Prostate gland (tissue), 2 donors: Measurements from ENCODE around the gene FAM50A.

Source experiments
- POLR2A ChIP-seq: fragments of 450-650 bp; IDR thresholded peaks from one replicate; pipeline ENCODE4 v1.6.1; 2016; ENCODE audit warnings: antibody characterized with exemption, mild to moderate bottlenecking
- POLR2AphosphoS5 ChIP-seq: sonication (generic); formaldehyde crosslinking; IDR thresholded peaks from one replicate; pipeline ENCODE4 v1.6.1; 2017; ENCODE audit warnings: antibody characterized with exemption
- TF ChIP-seq, protein P1 (sequence below), 4 experiments: fragments of 200-600 bp in 2 of 4; fragments of 450-650 bp in 2 of 4; sonication (generic) in 2 of 4; IDR thresholded peaks; 1 replicate in 3 of 4; 2 replicates in 1 of 4; pipeline ENCODE4 v1.5.1; 2016 to 2019; ENCODE audit warnings: antibody characterized with exemption in 4 of 4, mild to moderate bottlenecking in 2 of 4, moderate library complexity in 2 of 4

- TF ChIP-seq, protein P1, sequence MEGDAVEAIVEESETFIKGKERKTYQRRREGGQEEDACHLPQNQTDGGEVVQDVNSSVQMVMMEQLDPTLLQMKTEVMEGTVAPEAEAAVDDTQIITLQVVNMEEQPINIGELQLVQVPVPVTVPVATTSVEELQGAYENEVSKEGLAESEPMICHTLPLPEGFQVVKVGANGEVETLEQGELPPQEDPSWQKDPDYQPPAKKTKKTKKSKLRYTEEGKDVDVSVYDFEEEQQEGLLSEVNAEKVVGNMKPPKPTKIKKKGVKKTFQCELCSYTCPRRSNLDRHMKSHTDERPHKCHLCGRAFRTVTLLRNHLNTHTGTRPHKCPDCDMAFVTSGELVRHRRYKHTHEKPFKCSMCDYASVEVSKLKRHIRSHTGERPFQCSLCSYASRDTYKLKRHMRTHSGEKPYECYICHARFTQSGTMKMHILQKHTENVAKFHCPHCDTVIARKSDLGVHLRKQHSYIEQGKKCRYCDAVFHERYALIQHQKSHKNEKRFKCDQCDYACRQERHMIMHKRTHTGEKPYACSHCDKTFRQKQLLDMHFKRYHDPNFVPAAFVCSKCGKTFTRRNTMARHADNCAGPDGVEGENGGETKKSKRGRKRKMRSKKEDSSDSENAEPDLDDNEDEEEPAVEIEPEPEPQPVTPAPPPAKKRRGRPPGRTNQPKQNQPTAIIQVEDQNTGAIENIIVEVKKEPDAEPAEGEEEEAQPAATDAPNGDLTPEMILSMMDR (IDR thresholded peaks at IDR 0.05) = no peak
- TF ChIP-seq POLR2AphosphoS5 (no peak), POLR2A (no peak)
Measured at GRCh38 chrX:154470434-154470833, 26.5 kb downstream of the FAM50A start.
